Endothelial cell of umbilical vein (primary cell): ENCODE data around the gene RTP3. TPM values are rescaled to one million over a fixed set of nuclear protein-coding genes. Genes with fewer than 3 reads are reported as not detected.

Experiments used
- BruUV-seq: library from RNA; stranded (reverse); fragments of 400-500 nt; replicated peaks from 2 replicates; lab custom pipeline; 2021; lab: Mats Ljungman, UMichigan
- CTCF ChIA-PET: fragments of 300-600, 350-600 bp; sonication (Branson Sonifier 250); formaldehyde crosslinking; loops from one replicate; lab custom pipeline; 2021; ENCODE audit warnings: antibody characterized with exemption, inconsistent platforms; lab: Charles Lee
- POLR2A ChIA-PET: fragments of 300-600, 350-600 bp; sonication (Branson Sonifier 250); formaldehyde crosslinking; loops from one replicate; lab custom pipeline; 2021; ENCODE audit warnings: antibody characterized with exemption, inconsistent platforms; lab: Charles Lee
- DNase-seq: peaks from one replicate; pipeline ENCODE4 v3.0.0-alpha.2; 2011; ENCODE audit warnings: low read depth, low spot score
- FAIRE-seq: peaks from 2 replicates; lab custom pipeline; 2011; peaks lifted over from hg19 to GRCh38; lab: Jason Lieb, UNC
- H2AFZ ChIP-seq: 2 replicates; pipeline ENCODE4 v1.6.0; 2012; ENCODE audit warnings: low read depth, low read length, control low read depth, inconsistent platforms
- H3K27ac ChIP-seq: 2 replicates; pipeline ENCODE4 v1.5.1; 2011; ENCODE audit warnings: low read depth, mild to moderate bottlenecking, control low read depth, low read length, moderate library complexity; ENCODE audit not compliant: insufficient read depth
- H3K27me3 ChIP-seq, 2 experiments: 2 replicates each; pipeline versions ENCODE4 v1.6.0 to v1.6.1; 2011; ENCODE audit warnings: low read length in 2 of 2, mixed read lengths in 1 of 2; ENCODE audit not compliant: control insufficient read depth in 2 of 2, insufficient read depth in 2 of 2
- H3K36me3 ChIP-seq, 2 experiments: 2 replicates in 1 of 2; 3 replicates in 1 of 2; pipeline ENCODE4 v1.5.1; 2011; ENCODE audit warnings: low read length in 2 of 2, mild to moderate bottlenecking in 1 of 2, moderate library complexity in 1 of 2; ENCODE audit not compliant: control insufficient read depth in 2 of 2, insufficient read depth in 2 of 2; ENCODE audit errors: extremely low read depth in 1 of 2
- H3K4me1 ChIP-seq: 3 replicates; pipeline ENCODE4 v1.5.1; 2011; ENCODE audit warnings: mild to moderate bottlenecking, low read length; ENCODE audit not compliant: control insufficient read depth, insufficient read depth; ENCODE audit errors: extremely low read depth
- H3K4me2 ChIP-seq: 2 replicates; pipeline ENCODE4 v1.6.1; 2011; ENCODE audit warnings: low read length, control low read depth, mixed read lengths; ENCODE audit not compliant: insufficient read depth
- H3K4me3 ChIP-seq, 3 experiments: fragments of 200-600 bp in 1 of 3; sonication (generic), shearing (Covaris generic) in 1 of 3; replicated peaks in 1 of 3; 2 replicates each; pipeline ENCODE4 v1.5.1; 2011 to 2016; ENCODE audit warnings: control low read depth in 3 of 3, low read length in 3 of 3, mild to moderate bottlenecking in 2 of 3, inconsistent platforms in 1 of 3, low read depth in 1 of 3, moderate library complexity in 1 of 3; ENCODE audit not compliant: insufficient read depth in 1 of 3
- H3K79me2 ChIP-seq: 2 replicates; pipeline ENCODE4 v1.6.0; 2012; ENCODE audit warnings: low read length, inconsistent platforms; ENCODE audit not compliant: control insufficient read depth, insufficient read depth
- H3K9ac ChIP-seq: replicated peaks from 2 replicates; pipeline ENCODE3; 2011; ENCODE audit warnings: low read length, control low read depth; ENCODE audit not compliant: insufficient read depth; ENCODE audit errors: extremely low read depth
- H3K9me1 ChIP-seq: replicated peaks from 3 replicates; pipeline ENCODE4 v1.6.0; 2011; ENCODE audit warnings: mild to moderate bottlenecking, low read length; ENCODE audit not compliant: control insufficient read depth, insufficient read depth; ENCODE audit errors: extremely low read depth
- H3K9me3 ChIP-seq: replicated peaks from 2 replicates; pipeline ENCODE4 v1.5.1; 2012; ENCODE audit warnings: low read length, inconsistent platforms; ENCODE audit not compliant: control insufficient read depth, insufficient read depth
- H4K20me1 ChIP-seq: replicated peaks from 2 replicates; pipeline ENCODE3; 2011; ENCODE audit warnings: mild to moderate bottlenecking, low read length; ENCODE audit not compliant: control insufficient read depth, insufficient read depth; ENCODE audit errors: extremely low read depth
- CTCF ChIP-seq, 2 donors: IDR thresholded peaks; 1 replicate in 1 of 2; 2 replicates in 1 of 2; pipeline ENCODE4 v1.5.1; 2011; ENCODE audit warnings: low read length in 2 of 2, mild to moderate bottlenecking in 2 of 2, moderate library complexity in 2 of 2, control low read depth in 1 of 2, inconsistent platforms in 1 of 2, low read depth in 1 of 2; ENCODE audit not compliant: insufficient read depth in 1 of 2; ENCODE audit errors: extremely low read depth in 1 of 2
- EZH2 ChIP-seq: IDR thresholded peaks from 2 replicates; pipeline ENCODE4 v1.6.1; 2012; ENCODE audit warnings: borderline replicate concordance, low read depth, mild to moderate bottlenecking, moderate library complexity, low read length, inconsistent platforms; ENCODE audit not compliant: severe bottlenecking
- FOS ChIP-seq: IDR thresholded peaks from 2 replicates; pipeline ENCODE4 v1.6.1; 2011; ENCODE audit warnings: mild to moderate bottlenecking, low read length, moderate library complexity, borderline replicate concordance; ENCODE audit not compliant: insufficient read depth
- GATA2 ChIP-seq: IDR thresholded peaks from 2 replicates; pipeline ENCODE4 v1.7.0; 2011; ENCODE audit warnings: low read depth, mild to moderate bottlenecking, moderate library complexity, mixed read lengths, low read length; ENCODE audit not compliant: insufficient read length, insufficient read depth
- JUN ChIP-seq: IDR thresholded peaks from 2 replicates; pipeline ENCODE4 v1.6.1; 2011; ENCODE audit warnings: borderline replicate concordance, low read depth; ENCODE audit not compliant: insufficient read length, insufficient read depth
- MAX ChIP-seq: IDR thresholded peaks from 2 replicates; pipeline ENCODE4 v1.6.1; 2011; ENCODE audit not compliant: insufficient read depth, insufficient read length
- MYC ChIP-seq: IDR thresholded peaks from one replicate; pipeline ENCODE4 v1.6.1; 2011; ENCODE audit warnings: mild to moderate bottlenecking, low read depth, low read length
- POLR2A ChIP-seq: IDR thresholded peaks from 2 replicates; pipeline ENCODE4 v1.6.1; 2012; ENCODE audit warnings: low read depth, mild to moderate bottlenecking, control low read depth, low read length
- POLR2AphosphoS5 ChIP-seq: IDR thresholded peaks from 2 replicates; pipeline ENCODE4 v1.6.1; 2012; ENCODE audit warnings: low read depth, mild to moderate bottlenecking, control low read depth, low read length, moderate library complexity; ENCODE audit not compliant: insufficient read depth
- dilution Hi-C: fragments of 300-500 bp; cut with MboI; formaldehyde crosslinking; loops from one replicate; pipeline ENCODE4 v1.15.0; 2019; ENCODE audit warnings: low sequenced_read_pairs; ENCODE audit not compliant: extremely low pct_ligation_motif_present
- intact Hi-C: fragments of 100-400 bp; cut with micrococcal nuclease; formaldehyde crosslinking; loops from one replicate; pipeline ENCODE4 v1.10.0; 2022
- polyA plus RNA-seq, 4 experiments: library from polyadenylated mRNA; depleted of rRNA in 3 of 4; stranded (reverse) in 3 of 4; unstranded in 1 of 4; fragments of >200 nt; gene quantifications; 2 replicates each; pipeline versions ENCODE4 v1.2.1 to v1.2.3, GENCODE V29; 2011 to 2012; ENCODE audit warnings: missing spikeins in 1 of 4
- total RNA-seq: library from RNA; stranded (reverse); gene quantifications from 2 replicates; pipeline ENCODE4 v1.2.3, GENCODE V29; 2021

The RTP3 gene
- total and polyA plus RNA-seq, 2 donors (not counting 3 experiments of a cell fraction or from before 2014, with no cell fraction given) = 0.06 TPM; not detected in 1

GRCh38 chr3:46501702-46502101 lies 3.9 kb downstream of the RTP3 start:
- Histone ChIP-seq H3K27me3 (peaks cover 0 to 2% of the 10 kb centered on the region in 2 experiments), H3K9me1 (no peaks in the 10 kb centered on the region), H3K4me3 (no peak overlapping the region), H4K20me1 (no peaks in the 10 kb centered on the region), H3K9ac (no peak overlapping the region), H3K79me2 (no peaks in the 10 kb centered on the region), H3K27ac (no peak overlapping the region), H3K9me3 (no peaks in the 10 kb centered on the region), H2AFZ (peak overlapping the region; percentile 10), H3K4me2 (no peak overlapping the region), H3K36me3 (no peaks in the 10 kb centered on the region), H3K4me1 (peaks cover 6% of the 10 kb centered on the region)
- DNase-seq (no peak), FAIRE-seq (no peak)
- ChIA-PET POLR2A (no interaction called here), CTCF (interaction anchor here (1.6 to 3.4 kb wide), 3 partner anchors 13 to 128 kb away, joined by 4 to 24 read pairs (median 8); no protein-coding TSS in a partner anchor)
- dilution Hi-C loops (no loop called here), intact Hi-C loops (no loop called here)
- BruUV-seq = no TSS peak
- TF ChIP-seq CTCF (IDR thresholded peaks at IDR 0.05; ENCODE audit: extremely low read depth in 1 of 2, insufficient read depth in 1 of 2, low read depth in 1 of 2, low read length in 2 of 2) (no peak), FOS (no peak), EZH2 (no peak), JUN (no peak), POLR2AphosphoS5 (no peak), GATA2 (no peak), MAX (no peak), MYC (no peak), POLR2A (no peak)
